MM.1S (cell line): ENCODE results near the gene TTC28.

Experiments
- DNase-seq: peaks from one replicate; pipeline ENCODE4 v3.0.0-alpha.2; 2015
- H2AFZ ChIP-seq: fragments of 300-600 bp; sonication (generic); 2 replicates; pipeline ENCODE4 v1.6.0; 2016; ENCODE audit warnings: antibody characterized with exemption, low read length
- H3F3A ChIP-seq: fragments of 300-600 bp; sonication (generic); 2 replicates; pipeline ENCODE4 v1.6.1; 2016; ENCODE audit warnings: mild to moderate bottlenecking, antibody characterized with exemption, low read length, moderate library complexity, mixed read lengths; ENCODE audit not compliant: insufficient read depth
- H3K27ac ChIP-seq: fragments of 300-600 bp; sonication (generic); 2 replicates; pipeline ENCODE4 v1.5.1; 2016; ENCODE audit warnings: mild to moderate bottlenecking, low read length
- H3K27me3 ChIP-seq: fragments of 300-600 bp; sonication (generic); replicated peaks from 2 replicates; pipeline ENCODE4 v1.6.0; 2016; ENCODE audit warnings: low read length; ENCODE audit not compliant: insufficient read depth
- H3K36me3 ChIP-seq: fragments of 300-600 bp; sonication (generic); replicated peaks from 2 replicates; pipeline ENCODE4 v1.6.1; 2016; ENCODE audit warnings: mild to moderate bottlenecking, low read length, mixed read lengths; ENCODE audit not compliant: insufficient read depth
- H3K4me1 ChIP-seq: fragments of 300-600 bp; sonication (generic); 2 replicates; pipeline ENCODE4 v1.6.1; 2016; ENCODE audit warnings: low read length, mixed read lengths
- H3K4me2 ChIP-seq: fragments of 300-600 bp; sonication (generic); 2 replicates; pipeline ENCODE4 v1.6.0; 2016; ENCODE audit warnings: low read depth, low read length
- H3K4me3 ChIP-seq: fragments of 300-600 bp; sonication (generic); 2 replicates; pipeline ENCODE4 v1.5.1; 2016; ENCODE audit warnings: low read length, mixed read lengths
- H3K79me2 ChIP-seq: fragments of 300-600 bp; sonication (generic); 2 replicates; pipeline ENCODE4 v1.6.1; 2016; ENCODE audit warnings: mixed run types, low read length, mixed read lengths
- H3K9ac ChIP-seq: fragments of 300-600 bp; sonication (generic); 2 replicates; pipeline ENCODE4 v1.6.1; 2016; ENCODE audit warnings: low read length, mixed read lengths
- H3K9me2 ChIP-seq: fragments of 300-600 bp; sonication (generic); replicated peaks from 2 replicates; pipeline ENCODE4 v1.6.1; 2016; ENCODE audit warnings: mild to moderate bottlenecking, low read length, mixed read lengths; ENCODE audit not compliant: insufficient read depth
- H3K9me3 ChIP-seq: fragments of 300-600 bp; sonication (generic); replicated peaks from 2 replicates; pipeline ENCODE4 v1.6.1; 2016; ENCODE audit warnings: mild to moderate bottlenecking, low read length, mixed read lengths; ENCODE audit not compliant: insufficient read depth
- H4K20me1 ChIP-seq: fragments of 300-600 bp; sonication (generic); 2 replicates; pipeline ENCODE4 v1.6.1; 2016; ENCODE audit warnings: mild to moderate bottlenecking, low read length, moderate library complexity, mixed read lengths; ENCODE audit not compliant: insufficient read depth
- EZH2 ChIP-seq: fragments of 300-600 bp; sonication (generic); optimal IDR thresholded peaks from 2 replicates; pipeline ENCODE3; 2017; ENCODE audit warnings: low read depth, mild to moderate bottlenecking, antibody characterized with exemption, low read length, mixed read lengths
- EZH2phosphoT487 ChIP-seq: fragments of 300-600 bp; sonication (generic); IDR thresholded peaks from 2 replicates; pipeline ENCODE4 v1.6.1; 2018; ENCODE audit warnings: antibody characterized with exemption, low read length
- TF ChIP-seq, protein P1 (sequence below): fragments of 300-600 bp; sonication (generic); IDR thresholded peaks from 2 replicates; pipeline ENCODE4 v1.5.1; 2016; ENCODE audit warnings: antibody characterized with exemption, low read length, mixed read lengths

The TTC28 gene

DNA sequence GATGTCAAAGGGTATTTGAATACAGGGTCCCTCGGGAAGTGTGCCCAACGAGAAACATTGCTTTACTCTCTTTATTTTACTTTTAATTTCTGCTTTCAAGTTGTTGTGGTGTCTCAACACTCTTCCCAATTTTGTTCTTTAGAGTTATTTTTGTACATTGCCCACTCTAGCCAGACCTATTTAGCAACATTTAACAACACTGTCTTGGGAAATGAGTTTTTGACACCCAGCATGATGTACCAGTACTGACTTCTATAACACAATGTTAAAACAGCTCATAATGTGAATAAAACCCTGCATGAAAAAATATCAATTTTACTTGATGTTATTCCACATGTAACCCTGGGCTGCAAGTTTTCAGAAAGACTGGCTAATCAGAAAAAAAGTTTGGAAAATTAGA lies 410.4 kb downstream of the TTC28 start:
- H3K27ac ChIP-seq: no peak overlapping the region
- no peak overlapping the region for H3K9ac ChIP-seq
- H3K27me3 ChIP-seq: no peaks in the 10 kb centered on the region
- H4K20me1 ChIP-seq: no peaks in the 10 kb centered on the region
- TF ChIP-seq EZH2phosphoT487: no peak
- no peak for TF ChIP-seq EZH2
- TF ChIP-seq, protein P1, sequence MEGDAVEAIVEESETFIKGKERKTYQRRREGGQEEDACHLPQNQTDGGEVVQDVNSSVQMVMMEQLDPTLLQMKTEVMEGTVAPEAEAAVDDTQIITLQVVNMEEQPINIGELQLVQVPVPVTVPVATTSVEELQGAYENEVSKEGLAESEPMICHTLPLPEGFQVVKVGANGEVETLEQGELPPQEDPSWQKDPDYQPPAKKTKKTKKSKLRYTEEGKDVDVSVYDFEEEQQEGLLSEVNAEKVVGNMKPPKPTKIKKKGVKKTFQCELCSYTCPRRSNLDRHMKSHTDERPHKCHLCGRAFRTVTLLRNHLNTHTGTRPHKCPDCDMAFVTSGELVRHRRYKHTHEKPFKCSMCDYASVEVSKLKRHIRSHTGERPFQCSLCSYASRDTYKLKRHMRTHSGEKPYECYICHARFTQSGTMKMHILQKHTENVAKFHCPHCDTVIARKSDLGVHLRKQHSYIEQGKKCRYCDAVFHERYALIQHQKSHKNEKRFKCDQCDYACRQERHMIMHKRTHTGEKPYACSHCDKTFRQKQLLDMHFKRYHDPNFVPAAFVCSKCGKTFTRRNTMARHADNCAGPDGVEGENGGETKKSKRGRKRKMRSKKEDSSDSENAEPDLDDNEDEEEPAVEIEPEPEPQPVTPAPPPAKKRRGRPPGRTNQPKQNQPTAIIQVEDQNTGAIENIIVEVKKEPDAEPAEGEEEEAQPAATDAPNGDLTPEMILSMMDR: no peak
- H3K4me3 ChIP-seq: no peak overlapping the region
- no peak overlapping the region for H3K4me2 ChIP-seq
- H3K9me3 ChIP-seq: no peaks in the 10 kb centered on the region
- H3K79me2 ChIP-seq: no peaks in the 10 kb centered on the region
- no peak overlapping the region for H2AFZ ChIP-seq
- H3K4me1 ChIP-seq: no peaks in the 10 kb centered on the region
- no peaks in the 10 kb centered on the region for H3F3A ChIP-seq
- H3K9me2 ChIP-seq: no peaks in the 10 kb centered on the region
- H3K36me3 ChIP-seq: no peaks in the 10 kb centered on the region
- no peak for DNase-seq

DNA sequence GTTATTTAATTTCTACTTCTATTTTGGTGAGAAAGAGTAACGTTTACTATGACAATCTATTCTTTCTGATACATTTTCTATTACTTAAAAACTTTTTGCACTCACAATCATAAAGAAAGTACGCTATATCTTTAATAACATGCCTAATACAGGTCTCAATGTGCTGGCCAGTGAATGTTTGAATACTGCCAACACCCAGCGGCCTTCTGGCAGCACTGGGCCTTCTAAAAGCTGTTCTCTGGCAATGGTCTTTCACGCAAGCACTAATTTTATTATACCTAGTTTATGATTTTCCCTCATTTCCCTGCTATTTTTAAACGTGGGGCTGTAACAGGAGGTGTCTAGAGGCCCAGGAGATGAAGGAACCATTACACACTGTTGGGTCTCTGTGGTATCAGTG lies 410.8 kb downstream of the TTC28 start:
- no peak for TF ChIP-seq EZH2phosphoT487
- TF ChIP-seq, protein P1: no peak
- TF ChIP-seq EZH2: no peak
- Histone ChIP-seq H3K27me3 (no peaks in the 10 kb centered on the region), H3K4me1 (no peaks in the 10 kb centered on the region), H3K9me3 (no peaks in the 10 kb centered on the region), H3K9ac (no peak overlapping the region), H3K36me3 (no peaks in the 10 kb centered on the region), H2AFZ (no peak overlapping the region), H3K9me2 (no peaks in the 10 kb centered on the region), H3K27ac (no peak overlapping the region), H3F3A (no peaks in the 10 kb centered on the region), H4K20me1 (no peaks in the 10 kb centered on the region), H3K4me3 (no peak overlapping the region), H3K4me2 (no peak overlapping the region), H3K79me2 (no peaks in the 10 kb centered on the region)
- no peak for DNase-seq

DNA sequence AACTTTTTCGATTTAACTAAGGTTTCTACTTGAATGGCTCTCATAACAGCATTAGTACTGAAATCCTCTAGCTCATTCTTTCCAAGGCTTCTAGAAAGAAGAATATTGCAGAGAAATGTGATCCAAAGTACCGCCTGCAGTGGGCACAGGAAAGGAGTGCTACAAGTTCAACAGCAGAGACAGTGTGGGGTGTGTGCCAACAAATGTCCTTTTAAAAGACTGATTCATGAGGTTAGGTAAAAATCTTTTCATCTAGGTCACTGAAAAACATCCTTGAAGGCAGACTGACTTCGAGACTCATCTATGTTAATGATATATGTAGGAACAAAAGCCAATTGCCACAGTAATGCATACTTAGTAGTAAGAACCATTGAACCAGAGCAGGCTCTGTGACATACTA lies 411.5 kb downstream of the TTC28 start:
- Histone ChIP-seq H3K36me3 (no peaks in the 10 kb centered on the region), H3K4me1 (no peaks in the 10 kb centered on the region), H3K9me3 (no peaks in the 10 kb centered on the region), H3F3A (no peaks in the 10 kb centered on the region), H3K4me2 (no peak overlapping the region), H4K20me1 (no peaks in the 10 kb centered on the region), H3K79me2 (no peaks in the 10 kb centered on the region), H3K27ac (no peak overlapping the region), H3K4me3 (no peak overlapping the region), H3K27me3 (no peaks in the 10 kb centered on the region), H3K9me2 (no peaks in the 10 kb centered on the region), H2AFZ (no peak overlapping the region), H3K9ac (no peak overlapping the region)
- no peak for DNase-seq
- TF ChIP-seq, protein P1: no peak
- TF ChIP-seq EZH2 (no peak), EZH2phosphoT487 (no peak)
